B cell (primary cell): Measurements from ENCODE around the gene GLRX. TPM values are rescaled to one million over a fixed set of nuclear protein-coding genes. Genes with fewer than 3 reads are reported as not detected.

ENCODE experiments used
- ATAC-seq: fragments of 200-7000 bp; cut with Tn5 transposase; one replicate; pipeline ENCODE4 v1.10.0; 2021; ENCODE audit warnings: low read depth, mild to moderate bottlenecking, moderate number of reproducible peaks, moderate library complexity
- CTCF ChIA-PET: fragments of 350-600 bp; sonication (Branson Sonifier 250); formaldehyde crosslinking; loops from one replicate; lab custom pipeline; 2021; ENCODE audit warnings: antibody characterized with exemption, inconsistent platforms; lab: Charles Lee
- POLR2A ChIA-PET: fragments of 350-600 bp; sonication (Branson Sonifier 250); formaldehyde crosslinking; loops from one replicate; lab custom pipeline; 2021; ENCODE audit warnings: antibody characterized with exemption; lab: Charles Lee
- DNase-seq: peaks from one replicate; pipeline ENCODE4 v3.0.0; 2013
- H2AFZ ChIP-seq: 2 replicates; pipeline ENCODE4 v1.6.1; 2012; ENCODE audit warnings: mild to moderate bottlenecking, low read depth, low read length; ENCODE audit not compliant: insufficient read depth, poor library complexity, severe bottlenecking
- H3K27ac ChIP-seq, 2 donors: 1 replicate in 1 of 2; 2 replicates in 1 of 2; pipeline ENCODE4 v1.5.1; 2012 to 2013; ENCODE audit warnings: low read length in 2 of 2, mild to moderate bottlenecking in 2 of 2, moderate library complexity in 1 of 2
- H3K27me3 ChIP-seq, 4 experiments: fragments of 200-600 bp in 1 of 4; sonication (generic) in 1 of 4; replicated peaks in 1 of 4; 1 replicate in 2 of 4; 2 replicates in 2 of 4; pipeline versions ENCODE4 v1.6.1 to v1.7.0; 2013 to 2016; ENCODE audit warnings: low read length in 3 of 4, mild to moderate bottlenecking in 2 of 4, mixed read lengths in 1 of 4, moderate library complexity in 1 of 4; ENCODE audit not compliant: insufficient read depth in 4 of 4, control insufficient read depth in 3 of 4; ENCODE audit errors: control extremely low read depth in 1 of 4
- H3K36me3 ChIP-seq, 2 experiments: replicated peaks in 1 of 2; 1 replicate in 1 of 2; 2 replicates in 1 of 2; pipeline versions ENCODE4 v1.6.1 to v1.7.1; 2013; ENCODE audit warnings: low read length in 1 of 2; ENCODE audit not compliant: insufficient read depth in 2 of 2, control insufficient read depth in 1 of 2; ENCODE audit errors: control extremely low read depth in 1 of 2, extremely low read depth in 1 of 2
- H3K4me1 ChIP-seq, 2 donors: fragments of 200-600 bp in 1 of 2; sonication (generic) in 1 of 2; 1 replicate in 1 of 2; 2 replicates in 1 of 2; pipeline versions ENCODE4 v1.5.1 to v1.6.1; 2013 to 2017; ENCODE audit warnings: low read length in 2 of 2; ENCODE audit not compliant: control insufficient read depth in 2 of 2, insufficient read depth in 2 of 2
- H3K4me2 ChIP-seq: replicated peaks from 2 replicates; pipeline ENCODE3; 2012; ENCODE audit warnings: mild to moderate bottlenecking, low read depth, low read length; ENCODE audit not compliant: poor library complexity, severe bottlenecking
- H3K4me3 ChIP-seq, 5 experiments: fragments of 200-600 bp in 1 of 5; sonication (generic) in 1 of 5; 1 replicate in 3 of 5; 2 replicates in 2 of 5; pipeline versions ENCODE4 v1.5.1 to v1.7.0; 2011 to 2016; ENCODE audit warnings: low read length in 4 of 5, mild to moderate bottlenecking in 4 of 5, low read depth in 2 of 5, control low read depth in 1 of 5, moderate library complexity in 1 of 5; ENCODE audit not compliant: insufficient read depth in 1 of 5; ENCODE audit errors: control extremely low read depth in 1 of 5, extremely low read depth in 1 of 5
- H3K79me2 ChIP-seq: fragments of 200-600 bp; sonication (generic); one replicate; pipeline ENCODE4 v1.6.0; 2016; ENCODE audit warnings: low read length; ENCODE audit not compliant: control insufficient read depth, insufficient read depth
- H3K9ac ChIP-seq: fragments of 200-600 bp; sonication (generic); 2 replicates; pipeline ENCODE4 v1.6.1; 2017; ENCODE audit warnings: mild to moderate bottlenecking, low read length, moderate library complexity
- H3K9me3 ChIP-seq, 3 donors: one replicate each; pipeline versions ENCODE4 v1.6.1 to v1.7.1; 2013; ENCODE audit warnings: low read length in 2 of 3; ENCODE audit not compliant: control insufficient read depth in 2 of 3, insufficient read depth in 1 of 3; ENCODE audit errors: control extremely low read depth in 1 of 3
- H4K20me1 ChIP-seq: 2 replicates; pipeline ENCODE4 v1.6.0; 2012; ENCODE audit warnings: mild to moderate bottlenecking, low read length; ENCODE audit not compliant: insufficient read depth, control insufficient read depth, poor library complexity, severe bottlenecking
- H3K27ac Mint-ChIP-seq: one replicate; pipeline ENCODE4 v1.8.0; 2021; ENCODE audit warnings: mixed read lengths
- H3K27me3 Mint-ChIP-seq: one replicate; pipeline ENCODE4 v1.8.0; 2021; ENCODE audit warnings: mixed read lengths
- H3K4me1 Mint-ChIP-seq: one replicate; pipeline ENCODE4 v1.8.0; 2021; ENCODE audit warnings: mixed read lengths
- H3K4me3 Mint-ChIP-seq: one replicate; pipeline ENCODE4 v1.8.0; 2021; ENCODE audit warnings: mixed read lengths
- H3K9me3 Mint-ChIP-seq: one replicate; pipeline ENCODE4 v1.8.0; 2022; ENCODE audit warnings: mixed read lengths; ENCODE audit not compliant: insufficient read depth
- EZH2 ChIP-seq: IDR thresholded peaks from 2 replicates; pipeline ENCODE4 v1.6.1; 2012; ENCODE audit warnings: borderline replicate concordance, low read depth, mild to moderate bottlenecking, moderate library complexity, low read length; ENCODE audit not compliant: insufficient read depth, poor library complexity, severe bottlenecking
- WGBS: methylation state at CpG from one replicate; pipeline ENCODE4 v1.1.5; 2013; ENCODE audit warnings: missing lambda C conversion rate; ENCODE audit not compliant: insufficient coverage; 5-methylcytosine and 5-hydroxymethylcytosine counted together
- intact Hi-C: fragments of 100-400 bp; cut with micrococcal nuclease; formaldehyde crosslinking; loops from one replicate; pipeline ENCODE4 v1.10.0; 2022
- polyA plus RNA-seq: library from polyadenylated mRNA; depleted of rRNA; stranded (reverse); fragments of >200 nt; gene quantifications from 2 replicates; pipeline ENCODE4 v1.2.3, GENCODE V29; 2012
- total RNA-seq, 2 donors: library from RNA; stranded (reverse); fragments of 120-200 nt in 1 of 2; gene quantifications; 1 replicate in 1 of 2; 2 replicates in 1 of 2; pipeline versions ENCODE4 v1.2.3 to v1.2.4, GENCODE V29; 2013 to 2022
- TF ChIP-seq, protein P1 (sequence below): fragments of 200-600 bp; IDR thresholded peaks from one replicate; pipeline ENCODE4 v1.8.0; 2022; ENCODE audit warnings: antibody characterized with exemption, mild to moderate bottlenecking

Gene GLRX
- total and polyA plus RNA-seq, 2 donors (not counting 1 experiment from before 2014, with no cell fraction given) = 44.6 to 54.8 TPM

DNA sequence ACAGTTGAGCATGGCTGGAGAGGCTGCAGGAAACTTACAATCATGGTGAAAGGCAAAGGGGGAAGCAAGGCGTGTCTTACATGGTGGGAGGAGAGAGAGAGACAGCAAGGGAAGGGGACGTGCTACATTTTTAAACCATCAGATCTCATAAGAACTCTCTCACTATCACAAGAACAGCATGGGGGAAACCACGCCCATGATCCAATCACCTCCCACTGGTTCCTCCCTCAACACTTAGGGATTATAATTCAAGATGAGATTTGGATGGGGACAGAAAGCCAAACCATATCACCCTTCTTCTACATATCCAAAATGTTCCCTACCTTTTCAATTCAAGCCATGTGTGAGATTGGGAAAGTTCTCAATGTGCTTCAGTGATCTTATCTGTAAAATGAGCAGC is 22.9 kb upstream of the GLRX start:
- no peaks in the 10 kb centered on the region for H3K9me3 Mint-ChIP-seq
- no peak overlapping the region for H3K27ac Mint-ChIP-seq
- intact Hi-C loops = no loop called here

DNA sequence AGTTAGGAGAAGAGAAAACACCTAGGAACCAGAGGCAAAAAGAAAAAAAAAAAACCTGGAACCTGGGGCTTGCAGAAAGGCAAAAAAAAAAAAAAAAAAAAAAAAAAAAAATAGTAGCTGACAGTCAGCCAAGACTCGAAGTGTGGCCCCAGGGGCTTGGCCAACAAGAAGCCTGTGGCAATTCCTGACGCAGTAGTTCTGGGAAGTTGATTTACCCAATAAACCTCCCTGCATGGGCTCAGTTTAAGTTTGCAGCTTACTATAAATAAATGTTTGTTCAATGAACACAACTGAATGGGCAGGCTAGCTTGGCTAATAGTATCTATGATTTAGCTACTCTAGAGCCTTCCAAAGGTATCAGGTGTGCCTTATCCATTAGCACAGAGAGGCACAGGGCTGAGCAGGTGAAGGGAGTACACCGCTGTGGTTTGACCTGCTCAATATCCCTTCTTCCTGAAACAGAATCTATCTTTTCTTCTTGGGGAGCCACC is 21.3 kb upstream of the GLRX start:
- H3K4me2 ChIP-seq = no peak overlapping the region
- no peaks in the 10 kb centered on the region for H3K27me3 ChIP-seq
- WGBS = 89% methylated on average over 1 of the region's 3 CpGs
- H2AFZ ChIP-seq = no peak overlapping the region
- TF ChIP-seq EZH2 = no peak
- TF ChIP-seq, protein P1, sequence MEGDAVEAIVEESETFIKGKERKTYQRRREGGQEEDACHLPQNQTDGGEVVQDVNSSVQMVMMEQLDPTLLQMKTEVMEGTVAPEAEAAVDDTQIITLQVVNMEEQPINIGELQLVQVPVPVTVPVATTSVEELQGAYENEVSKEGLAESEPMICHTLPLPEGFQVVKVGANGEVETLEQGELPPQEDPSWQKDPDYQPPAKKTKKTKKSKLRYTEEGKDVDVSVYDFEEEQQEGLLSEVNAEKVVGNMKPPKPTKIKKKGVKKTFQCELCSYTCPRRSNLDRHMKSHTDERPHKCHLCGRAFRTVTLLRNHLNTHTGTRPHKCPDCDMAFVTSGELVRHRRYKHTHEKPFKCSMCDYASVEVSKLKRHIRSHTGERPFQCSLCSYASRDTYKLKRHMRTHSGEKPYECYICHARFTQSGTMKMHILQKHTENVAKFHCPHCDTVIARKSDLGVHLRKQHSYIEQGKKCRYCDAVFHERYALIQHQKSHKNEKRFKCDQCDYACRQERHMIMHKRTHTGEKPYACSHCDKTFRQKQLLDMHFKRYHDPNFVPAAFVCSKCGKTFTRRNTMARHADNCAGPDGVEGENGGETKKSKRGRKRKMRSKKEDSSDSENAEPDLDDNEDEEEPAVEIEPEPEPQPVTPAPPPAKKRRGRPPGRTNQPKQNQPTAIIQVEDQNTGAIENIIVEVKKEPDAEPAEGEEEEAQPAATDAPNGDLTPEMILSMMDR = no peak
- H3K36me3 ChIP-seq = no peaks in the 10 kb centered on the region
- DNase-seq = no peak
- H3K79me2 ChIP-seq = no peaks in the 10 kb centered on the region
- ChIA-PET POLR2A (interaction anchor here (0.7 to 0.9 kb wide), 4 partner anchors 9 to 63 kb away, joined by 4 to 10 read pairs (median 6); no protein-coding TSS in a partner anchor), CTCF (interaction anchor here (0.6 to 22.8 kb wide), 15 partner anchors 9 to 316 kb away, joined by 3 to 748 read pairs (median 5); partner anchors contain the start of genes ELL2, GLRX and RFESD)
- intact Hi-C loops = loop anchor here (1.0 to 2.0 kb wide), 5 partner anchors 21 to 199 kb away; partner anchors contain the start of gene GLRX
- H3K9me3 ChIP-seq = no peaks in the 10 kb centered on the region
- Mint-ChIP-seq H3K9me3 (no peaks in the 10 kb centered on the region), H3K4me3 (no peak overlapping the region), H3K27me3 (no peaks in the 10 kb centered on the region), H3K27ac (no peak overlapping the region), H3K4me1 (peaks cover 29% of the 10 kb centered on the region)
- H4K20me1 ChIP-seq = no peaks in the 10 kb centered on the region
- no peak overlapping the region for H3K27ac ChIP-seq
- no peak overlapping the region for H3K9ac ChIP-seq
- H3K4me3 ChIP-seq = no peak overlapping the region
- ATAC-seq = no peak
- peaks cover 16 to 18% of the 10 kb centered on the region in 2 donors for H3K4me1 ChIP-seq

More for the DNA sequence above, 22.9 kb upstream of the GLRX start:
- no peaks in the 10 kb centered on the region for H3K36me3 ChIP-seq
- no peak for TF ChIP-seq EZH2
- TF ChIP-seq, protein P1 = no peak
- WGBS = no CpG with 5 or more reads among the region's 3 CpGs
- no peak overlapping the region for H3K9ac ChIP-seq
- H3K4me3 ChIP-seq = no peak overlapping the region
- no peaks in the 10 kb centered on the region for H3K79me2 ChIP-seq
- POLR2A ChIA-PET = no interaction called here
- H2AFZ ChIP-seq = no peak overlapping the region
- H3K27me3 ChIP-seq = no peaks in the 10 kb centered on the region
- ATAC-seq (no peak), DNase-seq (no peak)
- H3K4me3 Mint-ChIP-seq = no peak overlapping the region
- H3K9me3 ChIP-seq = no peaks in the 10 kb centered on the region
- peaks cover 22% of the 10 kb centered on the region for H3K4me1 Mint-ChIP-seq
- no peak overlapping the region for H3K27ac ChIP-seq
- H4K20me1 ChIP-seq = no peaks in the 10 kb centered on the region
- H3K4me1 ChIP-seq = peaks cover 16 to 18% of the 10 kb centered on the region in 2 donors
- no peaks in the 10 kb centered on the region for H3K27me3 Mint-ChIP-seq
- H3K4me2 ChIP-seq = no peak overlapping the region
- CTCF ChIA-PET = interaction anchor here (1.4 to 22.8 kb wide), 10 partner anchors 10 to 200 kb away, joined by 3 to 748 read pairs (median 18); partner anchors contain the start of genes GLRX and RFESD
